Measurements from ENCODE around the gene GALNTL6. TPM values are rescaled to one million over a fixed set of nuclear protein-coding genes. Genes with fewer than 3 reads are reported as not detected.

Gene GALNTL6
- total RNA-seq, 2 donors from 2014 or later = 0.19 to 0.20 TPM

DNA sequence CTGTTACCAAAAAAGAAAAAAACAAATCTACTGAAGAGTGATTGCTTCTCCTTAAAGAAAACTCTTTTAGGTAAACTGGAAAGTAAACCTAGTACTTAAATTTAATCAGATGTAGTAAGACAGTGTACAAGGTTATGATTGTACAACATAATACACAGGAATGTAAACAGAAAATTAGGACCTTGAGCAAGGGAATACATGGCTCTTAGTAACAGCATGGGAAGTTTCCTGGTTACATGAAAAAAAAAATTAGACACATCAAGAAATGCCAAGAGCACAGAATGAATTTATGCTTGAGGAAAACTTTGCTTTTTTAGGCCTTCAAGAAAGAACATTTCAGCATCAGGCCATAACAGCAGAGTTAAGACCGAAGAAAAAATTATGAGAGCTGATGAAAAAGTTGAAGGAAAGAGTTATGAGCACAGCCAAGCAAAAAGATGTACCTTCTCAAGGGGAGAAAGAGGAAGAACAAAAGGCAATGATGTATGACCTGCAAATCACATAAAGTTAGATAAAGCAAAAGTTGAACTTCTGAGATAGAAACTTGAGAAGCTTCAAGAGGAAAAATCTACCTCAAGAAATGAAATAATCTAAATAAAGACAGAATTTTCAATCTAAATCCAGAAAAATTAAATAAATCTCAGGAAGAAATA is 311.6 kb downstream of the GALNTL6 start:
- Histone ChIP-seq H3K4me3 (no peak overlapping the region), H3K9ac (ENCODE audit: low read depth in 2 of 2, low read length in 2 of 2) (no peak overlapping the region), H3K4me1 (no peaks in the 10 kb centered on the region), H3K27ac (no peak overlapping the region), H3K27me3 (no peaks in the 10 kb centered on the region), H3K36me3 (no peaks in the 10 kb centered on the region), H3K9me3 (peaks cover 4% of the 10 kb centered on the region)
- intact Hi-C loops (cut with DNase I) = no loop called here
- DNase-seq = no peak
- TF ChIP-seq CTCF (IDR thresholded peaks at IDR 0.05) = no peak

- H3K9ac ChIP-seq (ENCODE audit: low read depth in 2 of 2, low read length in 2 of 2) = no peak overlapping the region
- H3K27me3 ChIP-seq = no peaks in the 10 kb centered on the region
- H3K36me3 ChIP-seq = no peaks in the 10 kb centered on the region
- H3K9me3 ChIP-seq = peaks cover 4% of the 10 kb centered on the region
- intact Hi-C loops (cut with DNase I) = no loop called here
- TF ChIP-seq CTCF (IDR thresholded peaks at IDR 0.05) = no peak
- DNase-seq = no peak
- H3K4me3 ChIP-seq = no peak overlapping the region
- no peaks in the 10 kb centered on the region for H3K4me1 ChIP-seq
- H3K27ac ChIP-seq = no peak overlapping the region
These were observed 312.2 kb downstream of the GALNTL6 start for GRCh38 chr4:172125443-172125842.

DNA sequence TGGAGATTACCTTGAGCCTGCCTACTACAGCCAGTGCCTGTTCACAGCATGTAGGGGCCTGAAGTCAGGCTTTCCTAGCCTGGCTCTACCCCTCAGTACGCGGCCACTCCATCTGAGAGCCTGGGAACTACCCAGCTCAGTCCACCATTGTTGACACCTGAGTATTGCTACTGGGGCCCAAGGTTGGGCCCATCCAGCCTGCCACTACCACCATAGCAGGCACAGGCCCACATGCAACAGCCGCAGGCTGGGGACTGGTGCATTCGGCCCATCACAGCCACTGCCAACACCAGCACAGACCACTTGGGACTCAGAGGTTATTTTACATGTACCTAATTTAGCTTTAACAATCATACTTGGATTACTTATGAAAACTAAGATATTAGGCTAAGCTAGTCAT is 314.0 kb downstream of the GALNTL6 start:
- H3K27ac ChIP-seq = no peak overlapping the region
- intact Hi-C loops (cut with DNase I) = no loop called here
- DNase-seq = no peak
- no peak for TF ChIP-seq CTCF (IDR thresholded peaks at IDR 0.05)
- H3K4me1 ChIP-seq = no peaks in the 10 kb centered on the region
- H3K9ac ChIP-seq (ENCODE audit: low read depth in 2 of 2, low read length in 2 of 2) = no peak overlapping the region
- H3K36me3 ChIP-seq = no peaks in the 10 kb centered on the region
- H3K9me3 ChIP-seq = peaks cover 4% of the 10 kb centered on the region
- H3K4me3 ChIP-seq = no peak overlapping the region
- H3K27me3 ChIP-seq = no peaks in the 10 kb centered on the region

- Histone ChIP-seq H3K4me3 (no peak overlapping the region), H3K9ac (ENCODE audit: low read depth in 2 of 2, low read length in 2 of 2) (no peak overlapping the region), H3K4me1 (no peaks in the 10 kb centered on the region), H3K27ac (no peak overlapping the region), H3K36me3 (no peaks in the 10 kb centered on the region), H3K9me3 (peaks cover 4% of the 10 kb centered on the region), H3K27me3 (no peaks in the 10 kb centered on the region)
- TF ChIP-seq CTCF (IDR thresholded peaks at IDR 0.05) = no peak
- no peak for DNase-seq
- intact Hi-C loops (cut with DNase I) = no loop called here
These were observed 316.4 kb downstream of the GALNTL6 start for GRCh38 chr4:172129593-172129992.

DNA sequence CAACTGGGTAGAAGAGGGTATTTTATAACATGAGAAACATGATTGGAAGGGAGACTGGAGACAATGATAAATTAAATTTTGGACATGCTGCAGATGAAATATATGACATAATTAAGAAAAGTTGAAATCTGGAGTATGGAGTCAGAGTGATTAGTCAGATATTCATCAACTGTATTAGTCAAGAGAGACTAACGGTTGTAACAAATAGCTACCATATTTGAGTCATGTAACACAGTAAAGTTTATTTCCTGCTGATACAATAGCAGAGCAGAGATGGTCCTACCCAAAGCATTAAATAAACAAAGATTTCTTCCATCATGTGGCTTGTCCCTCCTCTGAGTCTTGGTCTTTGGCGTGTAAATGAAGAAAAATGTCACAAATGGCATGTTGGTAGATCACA is 321.3 kb downstream of the GALNTL6 start:
- Histone ChIP-seq H3K4me3 (no peak overlapping the region), H3K27ac (no peak overlapping the region), H3K9me3 (no peaks in the 10 kb centered on the region), H3K27me3 (no peaks in the 10 kb centered on the region), H3K36me3 (no peaks in the 10 kb centered on the region), H3K4me1 (no peaks in the 10 kb centered on the region), H3K9ac (ENCODE audit: low read depth in 2 of 2, low read length in 2 of 2) (no peak overlapping the region)
- intact Hi-C loops (cut with DNase I) = no loop called here
- no peak for DNase-seq
- no peak for TF ChIP-seq CTCF (IDR thresholded peaks at IDR 0.05)
